BLaER1 (cell line): ENCODE data around the gene CARD10.

Experiments
- H3K27ac ChIP-seq: shearing (Covaris generic); formaldehyde crosslinking; 2 replicates; pipeline ENCODE4 v1.8.1; 2022
- H3K27me3 ChIP-seq: shearing (Covaris generic); formaldehyde crosslinking; 2 replicates; pipeline ENCODE4 v1.8.1; 2022
- H3K36me3 ChIP-seq: shearing (Covaris generic); formaldehyde crosslinking; 2 replicates; pipeline ENCODE4 v1.8.1; 2022
- H3K4me1 ChIP-seq: shearing (Covaris generic); formaldehyde crosslinking; 2 replicates; pipeline ENCODE4 v1.8.1; 2022
- H3K4me2 ChIP-seq: shearing (Covaris generic); formaldehyde crosslinking; 2 replicates; pipeline ENCODE4 v1.8.1; 2022
- H3K4me3 ChIP-seq: shearing (Covaris generic); formaldehyde crosslinking; 2 replicates; pipeline ENCODE4 v1.8.1; 2022
- H3K9ac ChIP-seq: shearing (Covaris generic); formaldehyde crosslinking; 2 replicates; pipeline ENCODE4 v1.8.1; 2022
- H3K9me3 ChIP-seq: shearing (Covaris generic); formaldehyde crosslinking; 2 replicates; pipeline ENCODE4 v1.8.1; 2022
- H4K20me1 ChIP-seq: shearing (Covaris generic); formaldehyde crosslinking; 2 replicates; pipeline ENCODE4 v1.8.1; 2022
- Cebpa-rat ChIP-seq: shearing (Covaris generic); IDR thresholded peaks from 2 replicates; pipeline ENCODE4 v1.8.1; 2022

The CARD10 gene

DNA sequence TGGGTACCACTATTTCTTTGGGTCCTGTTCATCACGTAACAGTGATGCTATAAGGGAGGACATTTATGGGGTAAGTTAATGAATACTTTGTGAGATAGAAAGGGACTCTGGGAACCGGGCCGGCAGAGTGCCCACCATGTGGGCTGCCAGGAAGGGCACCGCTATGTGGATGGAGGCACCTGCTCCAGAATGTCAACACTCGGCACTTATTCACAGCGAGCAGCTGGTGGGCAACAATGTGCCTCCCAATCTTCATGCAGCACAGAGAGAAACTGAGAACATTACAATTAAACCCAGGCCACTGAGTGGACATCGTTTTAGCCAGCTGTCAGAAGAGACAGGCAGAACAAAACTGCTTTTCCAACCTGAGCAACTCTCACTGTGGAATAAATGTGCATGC lies 76.1 kb downstream of the CARD10 start:
- Histone ChIP-seq H3K36me3 (no peaks in the 10 kb centered on the region), H3K4me2 (no peak overlapping the region), H3K27me3 (no peaks in the 10 kb centered on the region), H4K20me1 (no peaks in the 10 kb centered on the region), H3K4me1 (no peaks in the 10 kb centered on the region), H3K9me3 (peaks cover 12% of the 10 kb centered on the region), H3K9ac (no peak overlapping the region), H3K27ac (no peak overlapping the region), H3K4me3 (no peak overlapping the region)
- TF ChIP-seq Cebpa-rat, result no peak

- H3K27me3 ChIP-seq, result no peaks in the 10 kb centered on the region
- no peaks in the 10 kb centered on the region for H3K4me1 ChIP-seq
- TF ChIP-seq Cebpa-rat, result peak; percentile 84; the same call in 1 of the 2 replicates
- no peak overlapping the region for H3K4me2 ChIP-seq
- no peak overlapping the region for H3K9ac ChIP-seq
- no peak overlapping the region for H3K4me3 ChIP-seq
- peaks cover 12% of the 10 kb centered on the region for H3K9me3 ChIP-seq
- H4K20me1 ChIP-seq, result no peaks in the 10 kb centered on the region
- H3K27ac ChIP-seq, result no peak overlapping the region
- no peaks in the 10 kb centered on the region for H3K36me3 ChIP-seq
These were observed 76.7 kb downstream of the CARD10 start for GRCh38 chr22:37442537-37442936.

- H3K4me2 ChIP-seq, result no peak overlapping the region
- no peak overlapping the region for H3K27ac ChIP-seq
- H3K9me3 ChIP-seq, result peaks cover 12% of the 10 kb centered on the region
- H3K36me3 ChIP-seq, result no peaks in the 10 kb centered on the region
- TF ChIP-seq Cebpa-rat, result no peak
- no peak overlapping the region for H3K4me3 ChIP-seq
- H3K9ac ChIP-seq, result no peak overlapping the region
- H4K20me1 ChIP-seq, result no peaks in the 10 kb centered on the region
- no peaks in the 10 kb centered on the region for H3K27me3 ChIP-seq
- no peaks in the 10 kb centered on the region for H3K4me1 ChIP-seq
These were observed 77.1 kb downstream of the CARD10 start for GRCh38 chr22:37442135-37442534.

DNA sequence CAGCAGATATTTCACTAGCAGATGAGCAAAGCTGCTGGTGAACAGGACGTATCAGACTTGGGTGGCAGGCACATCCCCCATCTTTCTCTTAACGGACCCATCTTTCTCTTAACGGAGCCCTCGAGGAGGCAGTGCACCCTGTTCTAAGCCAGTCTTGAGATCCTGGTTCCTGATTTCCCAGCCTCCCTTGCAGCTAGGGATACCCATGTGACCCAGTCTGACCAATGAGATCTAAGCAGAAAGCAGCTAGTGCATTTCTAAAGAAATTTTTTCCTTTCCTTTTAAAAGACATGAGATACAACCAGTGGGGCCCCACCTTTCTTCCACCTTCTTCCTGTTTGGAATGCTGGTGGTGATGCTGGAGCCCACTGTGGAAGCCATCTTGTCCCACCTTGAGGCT lies 78.3 kb downstream of the CARD10 start:
- peaks cover 12% of the 10 kb centered on the region for H3K9me3 ChIP-seq
- H3K9ac ChIP-seq, result no peak overlapping the region
- H3K4me2 ChIP-seq, result no peak overlapping the region
- TF ChIP-seq Cebpa-rat, result no peak
- no peaks in the 10 kb centered on the region for H4K20me1 ChIP-seq
- no peak overlapping the region for H3K27ac ChIP-seq
- H3K27me3 ChIP-seq, result no peaks in the 10 kb centered on the region
- H3K4me3 ChIP-seq, result no peak overlapping the region
- no peaks in the 10 kb centered on the region for H3K36me3 ChIP-seq
- no peaks in the 10 kb centered on the region for H3K4me1 ChIP-seq
